HCT116 (cell line): ENCODE results near the gene TMEM115.

ENCODE experiments used
- CEBPB ChIP-seq: IDR thresholded peaks from 2 replicates; pipeline ENCODE4 v1.6.1; 2012; ENCODE audit warnings: low read depth
- ELF1 ChIP-seq: IDR thresholded peaks from 2 replicates; pipeline ENCODE4 v1.6.1; 2012; ENCODE audit warnings: low read depth, borderline replicate concordance
- POLR2A ChIP-seq: IDR thresholded peaks from 2 replicates; pipeline ENCODE4 v1.7.0; 2011; ENCODE audit warnings: borderline replicate concordance; ENCODE audit not compliant: insufficient read depth, insufficient read length; ENCODE audit errors: extremely low read depth
- TF ChIP-seq, protein P1 (sequence below), 3 experiments: fragments of 200-600 bp in 1 of 3; sonication (generic) in 1 of 3; IDR thresholded peaks in 2 of 3; conservative IDR thresholded peaks in 1 of 3; 2 replicates each; pipeline ENCODE4 v1.5.1; 2012 to 2017; ENCODE audit warnings: low read depth in 2 of 3, low read length in 2 of 3, antibody characterized with exemption in 1 of 3, borderline replicate concordance in 1 of 3, control low read depth in 1 of 3, mild to moderate bottlenecking in 1 of 3, mixed read lengths in 1 of 3, mixed run types in 1 of 3, moderate library complexity in 1 of 3; ENCODE audit not compliant: insufficient read depth in 1 of 3

DNA sequence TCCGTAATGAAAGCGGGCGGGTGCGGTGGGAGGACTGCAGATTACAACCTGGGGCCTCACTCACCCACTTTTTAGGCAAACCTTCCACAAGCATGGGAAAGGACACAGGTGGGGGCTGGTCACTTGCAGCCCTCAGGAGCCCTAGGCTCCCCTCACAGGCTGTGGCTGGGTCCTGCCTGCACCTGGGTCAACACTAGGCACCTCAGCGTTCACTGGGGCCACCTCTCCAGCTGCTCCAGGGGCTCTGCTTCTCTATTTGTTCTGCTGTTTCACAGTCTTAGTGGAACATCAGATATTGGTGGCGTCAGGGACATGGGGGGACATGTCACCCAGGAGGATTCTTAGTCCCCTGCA is 30.1 kb upstream of the TMEM115 start:
- TF ChIP-seq CEBPB: no peak
- TF ChIP-seq, protein P1, sequence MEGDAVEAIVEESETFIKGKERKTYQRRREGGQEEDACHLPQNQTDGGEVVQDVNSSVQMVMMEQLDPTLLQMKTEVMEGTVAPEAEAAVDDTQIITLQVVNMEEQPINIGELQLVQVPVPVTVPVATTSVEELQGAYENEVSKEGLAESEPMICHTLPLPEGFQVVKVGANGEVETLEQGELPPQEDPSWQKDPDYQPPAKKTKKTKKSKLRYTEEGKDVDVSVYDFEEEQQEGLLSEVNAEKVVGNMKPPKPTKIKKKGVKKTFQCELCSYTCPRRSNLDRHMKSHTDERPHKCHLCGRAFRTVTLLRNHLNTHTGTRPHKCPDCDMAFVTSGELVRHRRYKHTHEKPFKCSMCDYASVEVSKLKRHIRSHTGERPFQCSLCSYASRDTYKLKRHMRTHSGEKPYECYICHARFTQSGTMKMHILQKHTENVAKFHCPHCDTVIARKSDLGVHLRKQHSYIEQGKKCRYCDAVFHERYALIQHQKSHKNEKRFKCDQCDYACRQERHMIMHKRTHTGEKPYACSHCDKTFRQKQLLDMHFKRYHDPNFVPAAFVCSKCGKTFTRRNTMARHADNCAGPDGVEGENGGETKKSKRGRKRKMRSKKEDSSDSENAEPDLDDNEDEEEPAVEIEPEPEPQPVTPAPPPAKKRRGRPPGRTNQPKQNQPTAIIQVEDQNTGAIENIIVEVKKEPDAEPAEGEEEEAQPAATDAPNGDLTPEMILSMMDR (IDR thresholded peaks at IDR 0.05 in 2 of 3, conservative IDR thresholded peaks at IDR 0.05 in 1 of 3; ENCODE audit: borderline replicate concordance in 1 of 3, insufficient read depth in 1 of 3, low read depth in 2 of 3, low read length in 2 of 3): no peak
- TF ChIP-seq POLR2A: no peak
- TF ChIP-seq ELF1: no peak
